ENCODE data around the gene NRTN.

DNA sequence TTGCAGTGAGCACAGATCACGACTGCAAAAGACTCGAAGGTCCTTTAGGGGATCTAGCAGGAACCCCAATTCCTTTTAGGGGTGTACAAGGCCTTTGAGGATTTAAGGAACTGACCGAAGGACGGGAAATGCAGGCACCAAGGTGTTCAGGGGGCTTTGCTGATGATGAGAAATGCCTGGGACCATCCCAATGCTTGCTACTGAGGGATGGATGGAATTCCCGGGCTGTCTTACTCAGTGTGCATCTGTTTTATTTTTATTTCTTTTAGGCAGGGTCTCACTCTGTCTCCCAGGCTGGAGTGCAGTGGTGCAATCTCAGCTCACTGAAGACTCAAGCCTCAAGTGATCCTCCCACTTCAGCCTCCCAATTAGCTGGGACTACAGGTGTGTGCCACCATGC lies 31.6 kb upstream of the NRTN start:
- TF ChIP-seq CTCF (IDR thresholded peaks at IDR 0.05; ENCODE audit: extremely low read depth in 1 of 2, insufficient read depth in 1 of 2, low read depth in 1 of 2, low read length in 2 of 2) (no peak), JUN (IDR thresholded peaks at IDR 0.05; ENCODE audit: borderline replicate concordance, insufficient read depth, insufficient read length, low read depth) (no peak), FOS (IDR thresholded peaks at IDR 0.05; ENCODE audit: borderline replicate concordance, insufficient read depth, low read length) (no peak), POLR2AphosphoS5 (IDR thresholded peaks at IDR 0.05; ENCODE audit: insufficient read depth, low read depth, low read length) (no peak)

Data from endothelial cell of umbilical vein (primary cell).